HG03108 (cell line): Measurements from ENCODE around the gene MUC22.
"Not testable (repeated sequence)": the region's sequence is repeated elsewhere in the genome, so short reads cannot be mapped to it uniquely, and the experiment has no call there.

ENCODE experiments used
- ATAC-seq: cut with Tn5 transposase; IDR thresholded peaks from one replicate; pipeline ENCODE4 v1.9.1; 2021; ENCODE audit warnings: moderate library complexity; ENCODE audit not compliant: unreplicated experiment

MUC22 gene

GRCh38 chr6:31010393-31011060 is at the start of gene MUC22:
MUC22 (plus strand) TSS chr6:31010474; CDS start chr6:31010707, 233 bp downstream.
- no peak for ATAC-seq

- ATAC-seq: no peak
Observed at GRCh38 chr6:30960907-30961673, 49.2 kb upstream of the MUC22 start.

- ATAC-seq: no peak
Observed at GRCh38 chr6:30962716-30963115, 47.6 kb upstream of the MUC22 start.

GRCh38 chr6:30963641-30964040 is 46.6 kb upstream of the MUC22 start:
- ATAC-seq: no peak

GRCh38 chr6:30964075-30964474 is 46.2 kb upstream of the MUC22 start:
- ATAC-seq: no peak

GRCh38 chr6:30965140-30965601 is 45.1 kb upstream of the MUC22 start:
- ATAC-seq: no peak

GRCh38 chr6:30966154-30966553 is 44.1 kb upstream of the MUC22 start:
- no peak for ATAC-seq

- ATAC-seq: not testable (repeated sequence)
Observed at GRCh38 chr6:30969171-30969570, 41.1 kb upstream of the MUC22 start.

GRCh38 chr6:30970946-30971345 is 39.3 kb upstream of the MUC22 start:
- no peak for ATAC-seq

- ATAC-seq: no peak
Observed at GRCh38 chr6:30972816-30973215, 37.5 kb upstream of the MUC22 start.

GRCh38 chr6:30974490-30975252 is 35.6 kb upstream of the MUC22 start:
- ATAC-seq: no peak

- no peak for ATAC-seq
Observed at GRCh38 chr6:30979141-30979540, 31.1 kb upstream of the MUC22 start.

GRCh38 chr6:30979690-30980089 is 30.6 kb upstream of the MUC22 start:
- ATAC-seq: no peak

GRCh38 chr6:30981942-30982772 is 28.1 kb upstream of the MUC22 start:
- ATAC-seq: no peak

GRCh38 chr6:30983439-30983838 is 26.8 kb upstream of the MUC22 start, which contains the start of gene MUC21:
MUC21 (plus strand) TSS chr6:30983718; CDS start chr6:30983959, 241 bp downstream.
- ATAC-seq: no peak

GRCh38 chr6:30985490-30985889 is 24.8 kb upstream of the MUC22 start:
- ATAC-seq: no peak

- ATAC-seq: no peak
Observed at GRCh38 chr6:30987304-30987703, 23.0 kb upstream of the MUC22 start.

- ATAC-seq: no peak
Observed at GRCh38 chr6:30988209-30988825, 22.0 kb upstream of the MUC22 start.

- ATAC-seq: no peak
Observed at GRCh38 chr6:30990422-30991086, 19.7 kb upstream of the MUC22 start.

- ATAC-seq: no peak
Observed at GRCh38 chr6:30991891-30992290, 18.4 kb upstream of the MUC22 start.
